ENCODE results near the gene OGFRL1.

The OGFRL1 gene

GRCh38 chr6:71268735-71269437 lies 19.7 kb upstream of the OGFRL1 start:
- Mint-ChIP-seq H3K9me3 (peaks cover 7% of the 10 kb centered on the region), H3K4me3 (peak overlapping the region; percentile 4), H3K27me3 (peaks cover 9% of the 10 kb centered on the region), H3K27ac (peak overlapping the region; percentile 10), H3K36me3 (peaks cover 16% of the 10 kb centered on the region), H3K4me1 (peaks cover 18% of the 10 kb centered on the region)
- peak; percentile 81 for ATAC-seq

- H3K36me3 Mint-ChIP-seq: no peaks in the 10 kb centered on the region
- peak; percentile 50 for ATAC-seq
These were observed 10.5 kb upstream of the OGFRL1 start for GRCh38 chr6:71277926-71278600.

GRCh38 chr6:71279321-71279720 lies 9.3 kb upstream of the OGFRL1 start:
- no peaks in the 10 kb centered on the region for H3K9me3 Mint-ChIP-seq
- ATAC-seq: no peak
- H3K27me3 Mint-ChIP-seq: no peaks in the 10 kb centered on the region
- no peak overlapping the region for H3K27ac Mint-ChIP-seq
- H3K36me3 Mint-ChIP-seq: no peaks in the 10 kb centered on the region
- H3K4me1 Mint-ChIP-seq: peaks cover 16% of the 10 kb centered on the region
- H3K4me3 Mint-ChIP-seq: no peak overlapping the region

More at GRCh38 chr6:71277926-71278600, 10.5 kb upstream of the OGFRL1 start:
- H3K27me3 Mint-ChIP-seq: no peaks in the 10 kb centered on the region
- H3K9me3 Mint-ChIP-seq: no peaks in the 10 kb centered on the region
- peaks cover 16% of the 10 kb centered on the region for H3K4me1 Mint-ChIP-seq
- peak overlapping the region; percentile 14 for H3K27ac Mint-ChIP-seq
- no peak overlapping the region for H3K4me3 Mint-ChIP-seq

GRCh38 chr6:71279740-71280139 lies 8.9 kb upstream of the OGFRL1 start:
- no peak overlapping the region for H3K27ac Mint-ChIP-seq
- H3K27me3 Mint-ChIP-seq: no peaks in the 10 kb centered on the region
- no peak for ATAC-seq

GRCh38 chr6:71280701-71281100 lies 7.9 kb upstream of the OGFRL1 start:
- ATAC-seq: no peak
- Mint-ChIP-seq H3K27ac (no peak overlapping the region), H3K4me3 (no peak overlapping the region), H3K36me3 (no peaks in the 10 kb centered on the region), H3K27me3 (no peaks in the 10 kb centered on the region), H3K4me1 (peaks cover 16% of the 10 kb centered on the region), H3K9me3 (no peaks in the 10 kb centered on the region)

More at GRCh38 chr6:71279740-71280139, 8.9 kb upstream of the OGFRL1 start:
- Mint-ChIP-seq H3K4me1 (peaks cover 16% of the 10 kb centered on the region), H3K36me3 (no peaks in the 10 kb centered on the region), H3K4me3 (no peak overlapping the region), H3K9me3 (no peaks in the 10 kb centered on the region)

- peaks cover 16% of the 10 kb centered on the region for H3K4me1 Mint-ChIP-seq
- H3K36me3 Mint-ChIP-seq: no peaks in the 10 kb centered on the region
- no peaks in the 10 kb centered on the region for H3K9me3 Mint-ChIP-seq
- no peak overlapping the region for H3K4me3 Mint-ChIP-seq
- peak overlapping the region; percentile 53 for H3K27ac Mint-ChIP-seq
- no peak for ATAC-seq
- no peaks in the 10 kb centered on the region for H3K27me3 Mint-ChIP-seq
These were observed 3.8 kb upstream of the OGFRL1 start for GRCh38 chr6:71284785-71285184.

- no peak for ATAC-seq
- Mint-ChIP-seq H3K9me3 (no peaks in the 10 kb centered on the region), H3K4me3 (no peak overlapping the region), H3K36me3 (peaks cover 12% of the 10 kb centered on the region), H3K4me1 (peaks cover 38% of the 10 kb centered on the region), H3K27ac (peak overlapping the region; percentile 81), H3K27me3 (no peaks in the 10 kb centered on the region)
These were observed 1.6 kb upstream of the OGFRL1 start for GRCh38 chr6:71287038-71287437.

- peaks cover 42% of the 10 kb centered on the region for H3K4me1 Mint-ChIP-seq
- H3K27me3 Mint-ChIP-seq: no peaks in the 10 kb centered on the region
- peak overlapping the region; percentile 81 for H3K27ac Mint-ChIP-seq
- H3K4me3 Mint-ChIP-seq: peak overlapping the region; percentile 74
- ATAC-seq: no peak
- H3K9me3 Mint-ChIP-seq: no peaks in the 10 kb centered on the region
- H3K36me3 Mint-ChIP-seq: peaks cover 12% of the 10 kb centered on the region
These were observed 734 bp upstream of the OGFRL1 start for GRCh38 chr6:71287926-71288227.

GRCh38 chr6:71289039-71289801 lies 609 bp downstream of the OGFRL1 start:
- ATAC-seq: peak; percentile 29
- H3K4me3 Mint-ChIP-seq: peak overlapping the region; percentile 85
- H3K27me3 Mint-ChIP-seq: no peaks in the 10 kb centered on the region
- H3K36me3 Mint-ChIP-seq: peaks cover 22% of the 10 kb centered on the region
- peaks cover 42% of the 10 kb centered on the region for H3K4me1 Mint-ChIP-seq
- peak overlapping the region; percentile 78 for H3K27ac Mint-ChIP-seq
- no peaks in the 10 kb centered on the region for H3K9me3 Mint-ChIP-seq

- H3K4me3 Mint-ChIP-seq: peak overlapping the region; percentile 85
- H3K9me3 Mint-ChIP-seq: no peaks in the 10 kb centered on the region
- peak overlapping the region; percentile 78 for H3K27ac Mint-ChIP-seq
- no peak for ATAC-seq
- no peaks in the 10 kb centered on the region for H3K27me3 Mint-ChIP-seq
- peaks cover 28% of the 10 kb centered on the region for H3K36me3 Mint-ChIP-seq
- peaks cover 42% of the 10 kb centered on the region for H3K4me1 Mint-ChIP-seq
These were observed 1.2 kb downstream of the OGFRL1 start for GRCh38 chr6:71289802-71290175.

GRCh38 chr6:71290611-71291010 lies 2.0 kb downstream of the OGFRL1 start:
- Mint-ChIP-seq H3K4me3 (peak overlapping the region; percentile 85), H3K36me3 (peaks cover 36% of the 10 kb centered on the region), H3K9me3 (no peaks in the 10 kb centered on the region), H3K4me1 (peaks cover 42% of the 10 kb centered on the region), H3K27me3 (no peaks in the 10 kb centered on the region), H3K27ac (peak overlapping the region; percentile 4)
- no peak for ATAC-seq

GRCh38 chr6:71292001-71292400 lies 3.4 kb downstream of the OGFRL1 start:
- H3K4me1 Mint-ChIP-seq: peaks cover 42% of the 10 kb centered on the region
- no peak for ATAC-seq
- no peaks in the 10 kb centered on the region for H3K9me3 Mint-ChIP-seq
- H3K36me3 Mint-ChIP-seq: peaks cover 43% of the 10 kb centered on the region
- no peak overlapping the region for H3K27ac Mint-ChIP-seq
- no peaks in the 10 kb centered on the region for H3K27me3 Mint-ChIP-seq
- no peak overlapping the region for H3K4me3 Mint-ChIP-seq

GRCh38 chr6:71294121-71294523 lies 5.5 kb downstream of the OGFRL1 start:
- no peaks in the 10 kb centered on the region for H3K9me3 Mint-ChIP-seq
- H3K4me1 Mint-ChIP-seq: peaks cover 32% of the 10 kb centered on the region
- no peaks in the 10 kb centered on the region for H3K27me3 Mint-ChIP-seq
- ATAC-seq: no peak
- H3K27ac Mint-ChIP-seq: no peak overlapping the region
- no peak overlapping the region for H3K4me3 Mint-ChIP-seq
- peaks cover 50% of the 10 kb centered on the region for H3K36me3 Mint-ChIP-seq

GRCh38 chr6:71298459-71298858 lies 9.8 kb downstream of the OGFRL1 start:
- no peaks in the 10 kb centered on the region for H3K27me3 Mint-ChIP-seq
- no peak overlapping the region for H3K4me3 Mint-ChIP-seq
- no peaks in the 10 kb centered on the region for H3K9me3 Mint-ChIP-seq
- H3K4me1 Mint-ChIP-seq: no peaks in the 10 kb centered on the region
- H3K27ac Mint-ChIP-seq: no peak overlapping the region
- H3K36me3 Mint-ChIP-seq: peaks cover 62% of the 10 kb centered on the region
- ATAC-seq: no peak

- no peaks in the 10 kb centered on the region for H3K9me3 Mint-ChIP-seq
- no peak for ATAC-seq
These were observed 11.2 kb downstream of the OGFRL1 start for GRCh38 chr6:71299541-71300470.

More at GRCh38 chr6:71299541-71300470, 11.2 kb downstream of the OGFRL1 start:
- Mint-ChIP-seq H3K4me3 (no peak overlapping the region), H3K27me3 (no peaks in the 10 kb centered on the region), H3K36me3 (peaks cover 48% of the 10 kb centered on the region), H3K4me1 (no peaks in the 10 kb centered on the region), H3K27ac (no peak overlapping the region)

Measured in stimulated activated memory B cell treated with anti-CD40 and anti-IgM and Interleukin-4, amounts not matched to agents 10 μg/mL and 1 μg/mL and 100 μg/mL, for 72 hours (primary cell).